OCI-LY3 (cell line): ENCODE measurements around the gene GRIP2.

Source experiments
- H2AFZ ChIP-seq: fragments of 200-600, 300-600 bp; shearing (Covaris generic); 2 replicates; pipeline ENCODE4 v1.6.0; 2014; ENCODE audit warnings: antibody characterized with exemption, low read depth, low read length
- H3K27ac ChIP-seq: fragments of 200-600, 300-600 bp; sonication (generic); 2 replicates; pipeline ENCODE4 v1.5.1; 2014; ENCODE audit warnings: mild to moderate bottlenecking, low read length, moderate library complexity, mixed read lengths
- H3K27me3 ChIP-seq: fragments of 200-600, 300-600 bp; sonication (generic); 2 replicates; pipeline ENCODE4 v1.6.1; 2014; ENCODE audit warnings: low read depth, low read length, mixed read lengths
- H3K36me3 ChIP-seq: fragments of 200-600, 300-600 bp; sonication (generic); replicated peaks from 2 replicates; pipeline ENCODE3; 2014; ENCODE audit warnings: low read depth, low read length, mixed read lengths
- H3K4me1 ChIP-seq: fragments of 300-600, 200-600 bp; sonication (generic); 2 replicates; pipeline ENCODE4 v1.6.1; 2014; ENCODE audit warnings: low read length, mixed read lengths
- H3K4me2 ChIP-seq: fragments of 200-600, 300-600 bp; sonication (generic); 2 replicates; pipeline ENCODE4 v1.6.1; 2014; ENCODE audit warnings: low read length, mixed read lengths
- H3K4me3 ChIP-seq: fragments of 300-600, 200-600 bp; sonication (generic); 2 replicates; pipeline ENCODE4 v1.5.1; 2014; ENCODE audit warnings: antibody characterized with exemption, mild to moderate bottlenecking, low read length, moderate library complexity
- H3K79me2 ChIP-seq: fragments of 300-600, 200-600 bp; shearing (Covaris generic); 2 replicates; pipeline ENCODE4 v1.6.1; 2014; ENCODE audit warnings: mild to moderate bottlenecking, low read length, mixed read lengths
- H3K9ac ChIP-seq: fragments of 300-600, 200-600 bp; shearing (Covaris generic); 2 replicates; pipeline ENCODE4 v1.6.0; 2014; ENCODE audit warnings: mild to moderate bottlenecking, low read length, moderate library complexity
- H3K9me3 ChIP-seq: fragments of 200-600, 300-600 bp; shearing (Covaris generic); 2 replicates; pipeline ENCODE4 v1.6.1; 2014; ENCODE audit warnings: low read length, mixed read lengths; ENCODE audit not compliant: insufficient read depth
- H4K20me1 ChIP-seq: fragments of 200-600, 300-600 bp; sonication (generic); 2 replicates; pipeline ENCODE4 v1.6.1; 2016; ENCODE audit warnings: low read length, mixed read lengths; ENCODE audit not compliant: insufficient read depth
- EZH2phosphoT487 ChIP-seq: fragments of 200-600 bp; shearing (Covaris generic); IDR thresholded peaks from 2 replicates; pipeline ENCODE4 v1.6.1; 2018; ENCODE audit warnings: antibody characterized with exemption, mixed run types, low read depth
- TF ChIP-seq, protein P1 (sequence below): fragments of 200-600, 300-600 bp; sonication (generic); IDR thresholded peaks from 2 replicates; pipeline ENCODE4 v1.5.1; 2014; ENCODE audit warnings: antibody characterized with exemption, low read length, low read depth

Gene GRIP2

DNA sequence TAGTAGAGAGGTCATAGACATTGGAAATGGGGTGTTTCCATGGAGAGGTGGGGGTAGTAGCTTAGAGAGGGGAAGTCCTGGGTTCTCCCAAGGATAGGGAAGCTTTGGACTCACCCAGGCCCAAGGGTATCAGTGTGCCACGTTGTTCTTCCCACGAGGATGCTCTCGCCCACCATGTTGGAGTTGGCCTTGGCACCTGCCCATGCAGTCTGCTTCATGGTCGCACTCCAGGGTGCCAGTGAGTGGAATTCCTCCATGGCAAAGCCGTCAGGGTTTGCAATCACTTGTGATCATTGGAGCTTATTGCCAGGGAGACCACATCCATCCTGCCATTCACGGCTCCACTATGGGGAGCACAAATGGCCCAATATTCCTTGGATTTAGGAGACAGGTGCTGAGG lies 60.6 kb downstream of the GRIP2 start:
- TF ChIP-seq, protein P1, sequence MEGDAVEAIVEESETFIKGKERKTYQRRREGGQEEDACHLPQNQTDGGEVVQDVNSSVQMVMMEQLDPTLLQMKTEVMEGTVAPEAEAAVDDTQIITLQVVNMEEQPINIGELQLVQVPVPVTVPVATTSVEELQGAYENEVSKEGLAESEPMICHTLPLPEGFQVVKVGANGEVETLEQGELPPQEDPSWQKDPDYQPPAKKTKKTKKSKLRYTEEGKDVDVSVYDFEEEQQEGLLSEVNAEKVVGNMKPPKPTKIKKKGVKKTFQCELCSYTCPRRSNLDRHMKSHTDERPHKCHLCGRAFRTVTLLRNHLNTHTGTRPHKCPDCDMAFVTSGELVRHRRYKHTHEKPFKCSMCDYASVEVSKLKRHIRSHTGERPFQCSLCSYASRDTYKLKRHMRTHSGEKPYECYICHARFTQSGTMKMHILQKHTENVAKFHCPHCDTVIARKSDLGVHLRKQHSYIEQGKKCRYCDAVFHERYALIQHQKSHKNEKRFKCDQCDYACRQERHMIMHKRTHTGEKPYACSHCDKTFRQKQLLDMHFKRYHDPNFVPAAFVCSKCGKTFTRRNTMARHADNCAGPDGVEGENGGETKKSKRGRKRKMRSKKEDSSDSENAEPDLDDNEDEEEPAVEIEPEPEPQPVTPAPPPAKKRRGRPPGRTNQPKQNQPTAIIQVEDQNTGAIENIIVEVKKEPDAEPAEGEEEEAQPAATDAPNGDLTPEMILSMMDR: no peak
- TF ChIP-seq EZH2phosphoT487: no peak
- H4K20me1 ChIP-seq: 0 out of 2 replicates have a peak, but pooled peaks cover 4% of the 10 kb centered on the region
- no peak overlapping the region for H2AFZ ChIP-seq
- no peak overlapping the region for H3K4me2 ChIP-seq
- H3K27me3 ChIP-seq: no peaks in the 10 kb centered on the region
- H3K79me2 ChIP-seq: no peaks in the 10 kb centered on the region
- no peak overlapping the region for H3K9ac ChIP-seq
- H3K36me3 ChIP-seq: peaks cover 90% of the 10 kb centered on the region
- H3K4me1 ChIP-seq: no peaks in the 10 kb centered on the region
- H3K9me3 ChIP-seq: no peaks in the 10 kb centered on the region
- H3K27ac ChIP-seq: no peak overlapping the region
- H3K4me3 ChIP-seq: no peak overlapping the region

DNA sequence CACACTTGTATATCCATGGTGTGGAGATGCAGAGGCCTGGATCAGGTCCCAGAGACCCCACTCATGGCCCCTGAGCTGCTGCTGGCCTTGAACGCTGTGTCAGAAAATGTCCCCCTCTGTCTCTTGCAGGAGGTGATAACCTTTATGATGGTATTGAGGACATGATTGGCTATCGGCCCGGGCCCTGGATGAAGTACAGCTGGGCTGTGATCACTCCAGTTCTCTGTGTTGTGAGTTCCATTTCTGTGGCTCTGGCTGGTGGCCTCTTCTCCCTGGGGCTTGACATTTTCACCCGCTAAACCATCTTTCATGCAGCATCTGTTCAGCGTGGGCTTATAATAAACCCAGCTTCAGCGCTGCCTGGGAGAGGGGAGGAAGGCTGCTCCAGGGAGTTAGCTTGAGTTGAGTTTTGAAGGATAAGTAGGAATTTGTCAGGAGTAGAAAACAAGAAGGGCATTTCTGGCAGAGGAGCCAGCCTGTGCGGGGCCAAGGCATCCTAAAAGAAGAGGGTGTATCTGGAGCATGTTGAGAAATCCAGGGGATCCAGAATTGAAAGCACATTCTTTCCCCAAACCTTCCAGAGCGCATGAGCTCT lies 61.1 kb downstream of the GRIP2 start:
- Histone ChIP-seq H3K36me3 (peaks cover 88% of the 10 kb centered on the region), H3K79me2 (no peaks in the 10 kb centered on the region), H2AFZ (no peak overlapping the region)

GRCh38 chr3:14477311-14477935 lies 62.7 kb downstream of the GRIP2 start:
- no peak overlapping the region for H3K9ac ChIP-seq
- peaks cover 91% of the 10 kb centered on the region for H3K36me3 ChIP-seq
- no peaks in the 10 kb centered on the region for H3K9me3 ChIP-seq
- no peaks in the 10 kb centered on the region for H3K79me2 ChIP-seq
- no peaks in the 10 kb centered on the region for H3K4me1 ChIP-seq
- no peak overlapping the region for H3K27ac ChIP-seq
- H3K27me3 ChIP-seq: no peaks in the 10 kb centered on the region
- no peak overlapping the region for H3K4me3 ChIP-seq
- no peak overlapping the region for H2AFZ ChIP-seq
- H4K20me1 ChIP-seq: 0 out of 2 replicates have a peak, but pooled peaks cover 4% of the 10 kb centered on the region
- TF ChIP-seq EZH2phosphoT487: no peak
- TF ChIP-seq, protein P1: no peak
- no peak overlapping the region for H3K4me2 ChIP-seq

More for the DNA sequence above, 61.1 kb downstream of the GRIP2 start:
- Histone ChIP-seq H3K9ac (no peak overlapping the region), H4K20me1 (0 out of 2 replicates have a peak, but pooled peaks cover 4% of the 10 kb centered on the region), H3K27ac (no peak overlapping the region), H3K4me3 (no peak overlapping the region), H3K9me3 (no peaks in the 10 kb centered on the region), H3K27me3 (no peaks in the 10 kb centered on the region), H3K4me1 (no peaks in the 10 kb centered on the region), H3K4me2 (no peak overlapping the region)
- no peak for TF ChIP-seq EZH2phosphoT487
- TF ChIP-seq, protein P1: no peak

DNA sequence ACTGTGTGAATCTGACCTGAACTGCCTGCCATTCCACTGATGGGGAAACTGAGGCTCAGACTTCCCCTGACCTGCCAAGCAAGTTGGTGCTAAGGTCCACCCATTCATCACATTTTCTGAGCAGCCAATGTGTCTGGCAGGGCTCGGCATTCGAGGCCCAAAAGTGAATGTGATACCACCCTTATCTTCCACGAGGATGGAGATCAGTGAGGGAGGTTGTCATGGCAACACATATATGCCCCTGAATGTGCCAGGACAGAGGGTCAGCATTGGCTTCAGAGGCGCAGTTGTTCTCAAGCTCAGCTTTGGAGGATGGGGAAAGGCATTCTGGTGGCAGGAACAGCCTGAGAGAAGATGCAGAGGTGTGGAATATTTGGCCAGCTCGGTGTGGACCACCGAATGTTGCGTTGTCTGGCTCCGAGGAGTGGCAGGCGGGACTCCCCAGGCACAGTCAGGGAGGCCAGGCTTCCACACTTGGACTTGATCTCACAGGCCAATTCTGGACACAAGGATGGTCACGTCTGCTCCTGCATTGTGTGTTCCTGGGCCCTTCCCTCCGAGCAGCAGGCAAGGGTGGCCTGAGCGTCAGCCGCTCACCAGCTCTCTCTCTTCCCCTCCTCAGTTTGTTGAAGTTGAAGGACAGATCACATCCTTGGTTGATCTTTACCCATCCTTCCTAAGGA lies 63.4 kb downstream of the GRIP2 start:
- TF ChIP-seq, protein P1: no peak
- TF ChIP-seq EZH2phosphoT487: no peak
- H3K9ac ChIP-seq: no peak overlapping the region

More for the DNA sequence above, 63.4 kb downstream of the GRIP2 start:
- Histone ChIP-seq H3K36me3 (peaks cover 93% of the 10 kb centered on the region), H3K79me2 (no peaks in the 10 kb centered on the region), H3K9me3 (no peaks in the 10 kb centered on the region), H3K27ac (no peak overlapping the region), H3K27me3 (no peaks in the 10 kb centered on the region), H3K4me1 (no peaks in the 10 kb centered on the region), H3K4me3 (no peak overlapping the region), H4K20me1 (0 out of 2 replicates have a peak, but pooled peaks cover 4% of the 10 kb centered on the region), H3K4me2 (no peak overlapping the region), H2AFZ (no peak overlapping the region)
